Measurements from ENCODE around the gene EHMT1.
A peak's percentile ranks its signal among the peaks of the same experiment; 100 is the strongest.

EHMT1 gene

DNA sequence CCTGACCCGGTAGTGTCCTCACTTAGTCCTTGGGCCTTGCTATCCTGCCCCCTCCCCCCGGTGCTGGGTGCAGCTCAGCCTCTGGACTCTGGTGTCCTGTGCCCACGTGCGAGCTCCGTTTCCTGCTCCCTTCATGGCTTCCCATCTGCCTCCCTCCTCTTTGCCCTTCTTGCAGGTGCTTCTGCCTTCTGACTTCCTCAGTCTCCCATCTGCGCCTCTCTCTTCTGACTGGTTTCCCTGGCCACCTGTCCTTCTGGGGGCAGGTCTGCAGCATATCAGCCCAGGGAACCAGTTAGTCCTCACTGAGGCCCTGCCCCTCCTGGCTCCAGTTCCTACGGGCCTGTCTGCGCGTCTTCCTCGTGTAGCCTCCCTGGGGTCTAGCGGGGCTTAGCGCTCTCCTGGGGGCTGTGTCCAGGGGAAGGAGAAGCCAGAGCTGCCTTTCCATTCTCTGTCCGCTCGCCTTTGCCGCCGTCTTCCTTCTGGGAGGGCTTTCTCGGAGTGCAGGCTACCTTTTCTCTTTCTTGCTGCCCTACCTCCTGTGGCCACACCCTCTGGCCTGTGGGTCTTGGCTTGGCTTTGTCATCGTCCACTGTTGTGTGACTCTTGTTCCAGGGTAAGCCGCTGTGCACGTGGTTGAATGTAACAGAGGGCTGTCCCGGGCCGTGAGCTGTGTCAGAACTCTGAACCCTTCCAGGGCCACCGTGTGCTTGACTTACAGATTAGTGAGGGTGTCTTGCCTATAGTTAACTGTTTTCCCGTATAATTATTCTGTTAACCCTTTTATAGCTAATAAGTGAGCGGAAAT lies 51.8 kb downstream of the EHMT1 start:
- Histone ChIP-seq H3K27me3 (ENCODE audit: low read depth) (no peaks in the 10 kb centered on the region), H3K36me3 (replicated peaks) (no peaks in the 10 kb centered on the region; the same call in 1 of the 2 replicates), H3K9me3 (no peaks in the 10 kb centered on the region), H3K4me3 (no peak overlapping the region), H3K4me1 (peaks cover 13% of the 10 kb centered on the region)
- in situ Hi-C loops (cut with MboI; ENCODE audit: low sequenced_read_pairs): no loop called here
- DNase-seq (ENCODE audit: low spot score in 2 of 2): peak in 1 of 2 experiments; percentile 65

DNA sequence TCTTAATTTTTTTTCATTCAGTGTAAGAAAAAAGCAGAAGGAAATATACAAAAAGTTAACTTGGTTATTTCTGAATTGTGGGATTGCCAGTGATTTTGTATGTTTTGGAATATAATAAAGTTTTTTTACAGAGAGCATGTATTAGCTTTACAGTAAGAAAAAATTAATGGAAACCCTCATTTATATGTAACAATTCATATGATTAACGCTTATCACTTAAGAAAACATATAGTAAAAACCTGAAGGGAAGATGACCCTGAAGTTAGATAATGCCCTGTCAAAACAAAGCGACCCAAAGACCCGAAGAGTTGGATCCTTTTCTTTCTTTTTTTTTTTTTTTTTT lies 52.4 kb downstream of the EHMT1 start:
- Histone ChIP-seq H3K9me3 (no peaks in the 10 kb centered on the region), H3K4me1 (peaks cover 13% of the 10 kb centered on the region), H3K36me3 (replicated peaks) (no peaks in the 10 kb centered on the region), H3K4me3 (no peak overlapping the region), H3K27me3 (ENCODE audit: low read depth) (no peaks in the 10 kb centered on the region)
- in situ Hi-C loops (cut with MboI; ENCODE audit: low sequenced_read_pairs): no loop called here
- no peak for DNase-seq (ENCODE audit: low spot score in 2 of 2)

DNA sequence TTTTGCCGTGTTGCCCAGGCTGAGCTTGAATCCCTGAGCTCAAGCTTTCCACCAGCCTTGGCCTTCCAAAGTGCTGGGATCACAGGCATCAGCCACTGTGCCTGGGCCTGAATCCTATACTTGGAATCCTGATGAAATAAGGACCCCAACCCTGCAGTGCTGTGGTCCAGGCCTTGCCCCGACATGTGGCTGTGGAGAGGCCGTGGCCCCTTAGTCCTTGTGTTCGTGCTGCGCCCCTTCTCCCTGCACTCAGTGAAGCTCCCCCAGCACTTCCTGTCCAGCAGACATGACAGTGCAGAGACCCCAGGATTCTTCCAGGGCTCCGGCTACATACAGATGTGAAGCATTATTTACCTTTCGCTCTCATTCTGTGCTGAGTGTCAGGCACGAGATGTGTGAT lies 52.9 kb downstream of the EHMT1 start:
- Histone ChIP-seq H3K4me1 (peaks cover 10% of the 10 kb centered on the region), H3K9me3 (no peaks in the 10 kb centered on the region), H3K36me3 (replicated peaks) (no peaks in the 10 kb centered on the region), H3K27me3 (ENCODE audit: low read depth) (no peaks in the 10 kb centered on the region), H3K4me3 (no peak overlapping the region)
- in situ Hi-C loops (cut with MboI; ENCODE audit: low sequenced_read_pairs): no loop called here
- no peak for DNase-seq (ENCODE audit: low spot score in 2 of 2)

DNA sequence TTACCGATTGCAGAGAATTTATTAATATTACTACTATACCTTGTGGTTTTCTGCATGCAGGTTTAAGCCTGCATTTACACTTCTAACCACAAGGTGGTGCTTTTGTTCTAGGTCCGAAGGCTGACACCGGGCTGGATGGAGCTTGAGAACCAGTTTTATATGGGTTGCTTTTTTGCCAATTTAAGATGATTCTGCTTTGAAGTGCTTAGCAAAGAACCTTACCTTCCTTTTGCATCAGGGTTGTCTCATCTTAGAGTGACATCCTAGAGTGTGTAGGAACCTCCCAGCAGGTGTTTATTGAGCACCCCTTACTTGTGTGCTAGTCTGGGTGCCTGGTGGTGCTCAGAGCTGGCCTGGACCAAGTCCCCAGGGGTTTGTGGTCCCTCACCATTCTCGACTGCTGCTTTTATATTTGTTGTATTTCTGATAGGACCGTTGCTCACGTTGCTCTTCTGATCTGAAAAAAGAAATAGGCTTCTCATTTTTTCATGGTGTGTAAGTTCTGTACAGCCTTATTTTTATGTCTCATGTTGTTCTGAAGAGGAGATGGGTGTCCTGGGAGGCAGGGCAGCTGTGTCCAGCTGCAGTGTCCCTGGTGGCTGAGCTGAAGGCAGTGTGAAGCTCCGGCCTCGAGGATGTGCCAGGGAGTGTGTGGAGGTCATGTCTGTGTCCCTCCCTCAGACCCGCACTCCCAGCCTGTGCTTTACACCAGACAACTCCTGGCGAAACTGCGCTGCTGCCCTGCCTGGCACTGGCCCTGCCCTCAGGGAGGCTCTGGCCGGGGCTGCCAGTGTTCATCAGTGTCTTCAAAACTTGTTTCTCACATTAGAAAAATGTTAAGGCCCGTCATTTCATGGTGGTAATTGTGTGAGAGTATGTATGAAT lies 54.3 kb downstream of the EHMT1 start:
- in situ Hi-C loops (cut with MboI; ENCODE audit: low sequenced_read_pairs): no loop called here
- H3K4me3 ChIP-seq: no peak overlapping the region
- no peaks in the 10 kb centered on the region for H3K9me3 ChIP-seq
- no peaks in the 10 kb centered on the region for H3K36me3 ChIP-seq (replicated peaks)
- no peaks in the 10 kb centered on the region for H3K27me3 ChIP-seq (ENCODE audit: low read depth)
- H3K4me1 ChIP-seq: peaks cover 6% of the 10 kb centered on the region
- peak; percentile 60 to 63 for DNase-seq (ENCODE audit: low spot score in 2 of 2)

DNA sequence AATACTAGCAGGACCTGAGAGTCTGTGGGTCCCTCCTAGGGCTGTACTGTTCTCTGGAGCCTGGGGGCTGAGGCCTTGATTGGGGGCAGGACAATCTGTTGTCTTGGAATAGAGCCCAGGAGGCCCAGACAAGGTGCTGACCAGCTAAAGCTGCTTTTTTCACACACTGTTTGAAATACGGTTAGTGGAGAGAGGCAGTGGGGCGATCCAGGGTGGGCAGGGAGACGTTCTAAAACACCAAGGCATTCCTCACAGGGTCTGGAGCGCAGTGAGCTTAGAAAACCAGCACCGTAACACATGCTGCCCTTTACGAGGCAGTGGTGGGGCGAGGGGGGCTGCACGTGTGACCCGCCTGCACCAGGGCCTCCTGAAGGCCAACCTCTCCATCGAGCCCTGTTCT lies 55.1 kb downstream of the EHMT1 start:
- Histone ChIP-seq H3K4me3 (no peak overlapping the region), H3K36me3 (replicated peaks) (no peaks in the 10 kb centered on the region), H3K4me1 (peaks cover 8% of the 10 kb centered on the region), H3K9me3 (no peaks in the 10 kb centered on the region), H3K27me3 (ENCODE audit: low read depth) (no peaks in the 10 kb centered on the region)
- in situ Hi-C loops (cut with MboI; ENCODE audit: low sequenced_read_pairs): no loop called here
- no peak for DNase-seq (ENCODE audit: low spot score in 2 of 2)

DNA sequence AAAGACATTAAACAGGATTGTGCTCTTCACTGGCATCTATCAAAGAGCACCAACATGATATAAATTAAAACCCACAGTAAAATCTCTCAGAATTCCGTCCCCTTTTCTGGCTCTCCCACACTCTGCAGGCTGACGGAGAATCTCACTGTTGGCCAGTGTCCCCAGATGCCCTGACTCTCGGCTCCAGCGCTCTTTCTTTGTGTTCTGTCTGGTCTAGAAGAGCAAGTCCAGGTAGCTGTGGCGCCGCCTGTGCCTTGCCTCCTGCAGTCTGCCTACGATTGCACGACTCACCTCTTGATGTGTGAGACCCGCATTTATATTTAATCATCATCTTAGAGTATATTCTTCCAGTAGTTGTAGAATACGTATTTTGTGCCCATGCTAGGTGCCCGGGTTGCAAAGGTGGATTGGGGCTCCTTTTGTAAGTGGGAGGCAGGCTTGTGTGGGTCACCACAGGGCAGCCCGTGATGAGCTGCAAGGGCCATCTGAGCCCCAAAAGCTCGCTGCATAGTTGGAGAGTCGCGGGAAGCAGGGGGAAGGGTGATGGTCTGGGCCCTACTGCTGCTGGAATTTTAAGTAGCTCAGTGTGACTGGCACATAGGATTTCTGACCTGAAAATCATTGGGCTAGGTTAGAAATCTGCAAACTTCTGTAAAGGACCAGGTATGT lies 55.6 kb downstream of the EHMT1 start:
- Histone ChIP-seq H3K9me3 (no peaks in the 10 kb centered on the region), H3K27me3 (ENCODE audit: low read depth) (no peaks in the 10 kb centered on the region), H3K36me3 (replicated peaks) (no peaks in the 10 kb centered on the region), H3K4me1 (peaks cover 13% of the 10 kb centered on the region), H3K4me3 (no peak overlapping the region)
- in situ Hi-C loops (cut with MboI; ENCODE audit: low sequenced_read_pairs): no loop called here
- no peak for DNase-seq (ENCODE audit: low spot score in 2 of 2)

DNA sequence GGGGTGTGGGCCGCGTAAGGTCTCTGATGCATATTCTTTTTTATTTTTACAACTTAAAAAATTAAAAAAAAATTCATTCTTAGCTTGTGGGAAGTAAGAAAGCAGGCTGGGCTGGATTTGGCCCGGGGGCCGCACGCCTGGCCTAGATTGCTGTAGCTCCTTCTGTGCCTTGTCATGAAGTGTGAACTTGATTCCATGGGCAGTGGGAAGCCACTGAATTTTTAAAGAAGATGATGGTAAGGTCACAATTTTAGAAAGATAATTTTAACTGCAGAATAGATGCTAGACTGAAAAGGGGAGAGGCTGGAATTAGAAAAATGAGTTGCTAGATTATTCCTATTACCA lies 56.1 kb downstream of the EHMT1 start:
- H3K4me1 ChIP-seq: peaks cover 17% of the 10 kb centered on the region
- no peaks in the 10 kb centered on the region for H3K36me3 ChIP-seq (replicated peaks)
- no peaks in the 10 kb centered on the region for H3K27me3 ChIP-seq (ENCODE audit: low read depth)
- no peaks in the 10 kb centered on the region for H3K9me3 ChIP-seq
- H3K4me3 ChIP-seq: no peak overlapping the region
- in situ Hi-C loops (cut with MboI; ENCODE audit: low sequenced_read_pairs): no loop called here
- no peak for DNase-seq (ENCODE audit: low spot score in 2 of 2)

DNA sequence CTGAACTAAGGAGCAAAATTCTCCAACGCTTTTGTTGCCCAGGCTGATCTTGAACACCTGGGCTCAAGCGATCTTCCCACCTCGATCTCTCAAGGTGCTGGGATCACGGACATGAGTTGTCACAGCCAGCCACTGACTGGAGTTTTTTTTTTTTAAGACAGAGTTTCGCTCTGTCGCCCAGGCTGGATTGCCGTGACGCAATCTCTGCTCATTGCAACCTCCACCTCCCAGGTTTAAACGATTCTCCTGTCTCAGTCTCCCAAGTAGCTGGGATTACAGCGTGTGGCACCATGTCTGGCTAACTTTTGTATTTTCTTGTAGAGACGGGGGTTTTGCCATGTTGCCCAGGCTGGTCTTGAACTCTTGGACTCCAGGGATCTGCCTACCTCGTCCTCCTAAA lies 58.2 kb downstream of the EHMT1 start:
- H3K36me3 ChIP-seq (replicated peaks): no peaks in the 10 kb centered on the region
- DNase-seq (ENCODE audit: low spot score in 2 of 2): no peak
- peaks cover 11% of the 10 kb centered on the region for H3K4me1 ChIP-seq
- H3K4me3 ChIP-seq: no peak overlapping the region
- H3K27me3 ChIP-seq (ENCODE audit: low read depth): no peaks in the 10 kb centered on the region
- in situ Hi-C loops (cut with MboI; ENCODE audit: low sequenced_read_pairs): no loop called here
- H3K9me3 ChIP-seq: no peaks in the 10 kb centered on the region

DNA sequence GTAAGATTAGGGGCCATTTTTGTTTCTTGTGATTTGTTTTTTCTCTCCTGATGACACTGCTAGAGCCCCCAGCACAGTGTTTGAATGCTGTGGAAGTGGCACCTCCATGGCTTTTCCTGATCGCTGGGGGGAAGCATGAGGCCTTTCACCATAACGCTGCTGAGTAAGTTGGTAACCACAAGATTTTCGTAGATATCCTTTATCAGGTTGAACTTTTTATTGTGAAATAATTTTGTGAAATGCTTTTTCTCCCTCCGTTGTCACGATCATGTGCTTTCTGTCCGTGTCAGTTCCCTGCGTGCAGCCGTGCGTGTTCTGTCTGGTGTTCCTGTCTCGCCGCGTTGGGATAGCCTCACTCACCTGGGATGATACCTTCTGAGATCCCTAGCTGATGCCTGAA lies 59.4 kb downstream of the EHMT1 start:
- Histone ChIP-seq H3K9me3 (no peaks in the 10 kb centered on the region), H3K4me1 (peaks cover 11% of the 10 kb centered on the region), H3K4me3 (no peak overlapping the region), H3K27me3 (ENCODE audit: low read depth) (no peaks in the 10 kb centered on the region), H3K36me3 (replicated peaks) (no peaks in the 10 kb centered on the region)
- no peak for DNase-seq (ENCODE audit: low spot score in 2 of 2)
- in situ Hi-C loops (cut with MboI; ENCODE audit: low sequenced_read_pairs): no loop called here

DNA sequence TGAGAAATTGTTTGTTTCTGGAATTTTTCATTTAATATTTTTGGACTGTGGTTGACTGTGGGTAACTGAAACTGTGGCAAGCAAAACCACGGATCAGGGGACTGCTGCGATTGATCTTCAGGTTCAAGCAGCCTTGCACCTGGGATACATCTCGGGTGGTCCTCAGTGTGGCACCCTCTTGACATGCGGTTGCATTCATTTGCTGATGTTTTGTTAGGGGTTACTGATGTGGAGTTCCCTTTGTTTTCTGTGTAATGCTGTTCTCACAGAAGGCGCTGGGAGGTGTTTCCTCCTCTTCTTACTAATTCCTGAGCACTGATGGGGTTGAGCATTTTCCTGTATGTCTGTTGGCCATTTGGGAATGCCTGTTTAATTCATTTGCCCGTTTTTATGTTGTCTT lies 60.4 kb downstream of the EHMT1 start:
- peak in 1 of 2 experiments; percentile 17 for DNase-seq (ENCODE audit: low spot score in 2 of 2)
- Histone ChIP-seq H3K36me3 (replicated peaks) (no peaks in the 10 kb centered on the region), H3K9me3 (no peaks in the 10 kb centered on the region), H3K27me3 (ENCODE audit: low read depth) (no peaks in the 10 kb centered on the region), H3K4me1 (peaks cover 11% of the 10 kb centered on the region), H3K4me3 (no peak overlapping the region)
- in situ Hi-C loops (cut with MboI; ENCODE audit: low sequenced_read_pairs): no loop called here

DNA sequence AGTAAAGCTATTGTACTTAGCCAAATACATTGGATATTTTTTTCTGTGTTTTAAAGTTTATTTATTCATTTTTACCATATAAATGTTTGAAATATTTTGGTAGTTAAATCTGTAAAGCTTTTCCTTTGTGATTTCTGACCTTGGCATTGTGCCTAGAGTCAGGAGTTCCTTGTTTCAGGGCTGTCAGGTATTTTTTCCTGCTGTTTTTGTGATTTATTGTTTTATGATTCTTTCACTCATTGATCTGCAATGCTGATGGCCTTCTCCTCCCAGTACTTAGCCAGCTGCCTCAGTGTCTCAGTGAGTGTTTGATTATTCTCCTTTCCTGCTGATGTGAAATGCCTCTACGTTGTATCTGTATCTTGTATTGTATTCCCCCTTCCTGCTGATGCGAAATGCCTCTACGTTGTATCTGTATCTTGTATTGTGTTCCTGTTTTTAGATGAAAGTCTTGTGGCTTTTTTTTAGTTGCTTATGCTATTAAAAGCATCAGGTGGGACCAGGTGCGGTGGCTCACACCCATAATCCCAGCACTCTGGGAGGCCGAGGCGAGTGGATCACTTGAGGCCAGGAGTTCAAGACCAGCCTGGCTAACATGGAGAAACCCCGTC lies 61.0 kb downstream of the EHMT1 start:
- Histone ChIP-seq H3K36me3 (replicated peaks) (no peaks in the 10 kb centered on the region), H3K9me3 (no peaks in the 10 kb centered on the region), H3K27me3 (ENCODE audit: low read depth) (no peaks in the 10 kb centered on the region), H3K4me1 (peaks cover 11% of the 10 kb centered on the region), H3K4me3 (no peak overlapping the region)
- in situ Hi-C loops (cut with MboI; ENCODE audit: low sequenced_read_pairs): no loop called here
- peak in 1 of 2 experiments; percentile 18 for DNase-seq (ENCODE audit: low spot score in 2 of 2)

DNA sequence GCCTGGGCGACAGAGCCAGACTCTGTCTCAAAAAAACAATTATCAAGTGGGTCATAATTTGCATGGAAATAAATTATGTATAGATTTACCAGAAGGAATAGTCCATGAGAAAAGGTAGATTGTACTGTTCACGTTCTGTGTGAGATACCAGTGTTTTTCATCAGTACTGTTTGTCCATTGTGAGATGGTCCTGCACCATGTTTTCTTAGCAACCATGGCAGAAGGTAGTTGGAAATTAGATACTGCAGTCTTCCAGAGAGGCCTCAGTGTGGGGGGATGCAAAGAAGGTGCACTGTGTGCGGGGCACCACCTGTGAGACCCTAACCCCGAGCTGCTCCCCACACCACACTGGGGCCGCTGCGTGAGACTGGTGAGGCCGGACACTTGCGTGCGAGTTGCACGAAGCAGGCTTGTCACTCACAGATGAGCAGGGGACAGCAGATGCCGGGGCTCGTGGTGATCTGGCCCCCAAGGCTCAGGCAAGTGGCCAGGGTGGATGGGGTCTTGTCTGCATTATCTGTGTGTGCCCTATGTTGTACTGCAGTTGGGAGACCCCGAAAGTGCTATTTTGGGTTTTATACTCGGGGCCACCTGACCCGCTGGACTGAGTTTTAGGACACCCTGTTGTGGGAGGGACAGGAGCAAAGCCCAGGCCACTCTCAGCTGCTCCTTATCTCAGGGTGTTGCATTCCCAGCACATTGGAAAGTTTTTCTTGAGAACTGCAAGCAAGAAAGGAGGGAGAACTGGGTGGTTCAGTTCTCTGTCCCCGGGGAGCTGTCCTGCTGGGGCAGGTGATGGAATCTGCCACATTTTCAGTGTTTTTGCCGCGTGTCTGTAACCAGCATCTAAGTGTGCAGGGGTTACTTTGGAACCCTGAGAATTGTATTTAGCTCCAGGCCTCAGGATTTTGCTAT lies 61.9 kb downstream of the EHMT1 start:
- Histone ChIP-seq H3K36me3 (replicated peaks) (no peaks in the 10 kb centered on the region), H3K4me1 (peaks cover 11% of the 10 kb centered on the region), H3K9me3 (no peaks in the 10 kb centered on the region), H3K4me3 (no peak overlapping the region), H3K27me3 (ENCODE audit: low read depth) (no peaks in the 10 kb centered on the region)
- DNase-seq (ENCODE audit: low spot score in 2 of 2): no peak
- in situ Hi-C loops (cut with MboI; ENCODE audit: low sequenced_read_pairs): no loop called here
